8988T (cell line): ENCODE results near the gene TIAM1.

Experiments used
- DNase-seq: peaks from one replicate; pipeline ENCODE4 v3.0.0; 2011

TIAM1 gene

GRCh38 chr21:31161157-31161556, 182.9 kb downstream of the TIAM1 start:
- DNase-seq = no peak

GRCh38 chr21:31159808-31160207, 184.3 kb downstream of the TIAM1 start:
- no peak for DNase-seq

- DNase-seq = no peak
These were observed 185.1 kb downstream of the TIAM1 start for GRCh38 chr21:31158789-31159581.

- DNase-seq = no peak
These were observed 186.3 kb downstream of the TIAM1 start for GRCh38 chr21:31157756-31158155.

GRCh38 chr21:31156662-31157061, 187.4 kb downstream of the TIAM1 start:
- DNase-seq = no peak

- no peak for DNase-seq
These were observed 187.9 kb downstream of the TIAM1 start for GRCh38 chr21:31156169-31156568.

GRCh38 chr21:31151156-31152045, 192.7 kb downstream of the TIAM1 start:
- no peak for DNase-seq

- no peak for DNase-seq
These were observed 198.8 kb downstream of the TIAM1 start for GRCh38 chr21:31145274-31145673.

- DNase-seq = no peak
These were observed 201.0 kb downstream of the TIAM1 start for GRCh38 chr21:31143036-31143435.

GRCh38 chr21:31142600-31142999, 201.5 kb downstream of the TIAM1 start:
- no peak for DNase-seq

GRCh38 chr21:31141389-31142000, 202.6 kb downstream of the TIAM1 start:
- no peak for DNase-seq

- DNase-seq = no peak
These were observed 203.4 kb downstream of the TIAM1 start for GRCh38 chr21:31140676-31141075.

GRCh38 chr21:31140025-31140424, 204.0 kb downstream of the TIAM1 start:
- no peak for DNase-seq

- no peak for DNase-seq
These were observed 206.1 kb downstream of the TIAM1 start for GRCh38 chr21:31137960-31138359.

GRCh38 chr21:31136891-31137290, 207.2 kb downstream of the TIAM1 start:
- DNase-seq = no peak

GRCh38 chr21:31135531-31136184, 208.4 kb downstream of the TIAM1 start:
- DNase-seq = no peak

- no peak for DNase-seq
These were observed 210.7 kb downstream of the TIAM1 start for GRCh38 chr21:31133243-31133830.

- no peak for DNase-seq
These were observed 211.4 kb downstream of the TIAM1 start for GRCh38 chr21:31132574-31133242.

GRCh38 chr21:31130821-31131220, 213.2 kb downstream of the TIAM1 start:
- no peak for DNase-seq

- DNase-seq = no peak
These were observed 215.8 kb downstream of the TIAM1 start for GRCh38 chr21:31128234-31128633.

- no peak for DNase-seq
These were observed 220.1 kb downstream of the TIAM1 start for GRCh38 chr21:31124010-31124409.

GRCh38 chr21:31119199-31119598, 224.9 kb downstream of the TIAM1 start:
- no peak for DNase-seq
